SK-N-SH (cell line): ENCODE data around the gene ARHGAP31. TPM values are rescaled to one million over a fixed set of nuclear protein-coding genes. Genes with fewer than 3 reads are reported as not detected.

Experiments used
- CTCF ChIA-PET: fragments of 300-600, 350-600 bp; formaldehyde crosslinking; extraction: SDS; loops from one replicate; lab custom pipeline; 2021; lab: Yijun Ruan, JAX
- POLR2A ChIA-PET: fragments of 350-600 bp; sonication (Branson Sonifier 250); formaldehyde crosslinking; extraction: SDS; loops from one replicate; lab custom pipeline; 2020; ENCODE audit warnings: antibody characterized with exemption, inconsistent platforms; lab: Yijun Ruan, JAX
- DNase-seq: peaks from one replicate; pipeline ENCODE4 v3.0.0; 2012
- H2AFZ ChIP-seq: fragments of 200-600 bp; sonication (generic); 2 replicates; pipeline ENCODE4 v1.8.1; 2016; ENCODE audit warnings: antibody characterized with exemption, mild to moderate bottlenecking, low read depth
- H3F3A ChIP-seq: fragments of 200-600 bp; sonication (generic); replicated peaks from 2 replicates; pipeline ENCODE3; 2016; ENCODE audit warnings: antibody characterized with exemption, mild to moderate bottlenecking; ENCODE audit not compliant: insufficient read depth
- H3K27ac ChIP-seq, 2 experiments: fragments of 200-500 bp in 1 of 2; fragments of 200-600 bp in 1 of 2; sonication (Bioruptor generic) in 1 of 2; sonication (generic), shearing (Covaris generic) in 1 of 2; 2 replicates each; pipeline versions ENCODE4 v1.5.1 to v1.6.1; 2014 to 2016; ENCODE audit warnings: low read depth in 2 of 2, inconsistent platforms in 1 of 2, low read length in 1 of 2, mild to moderate bottlenecking in 1 of 2, mixed read lengths in 1 of 2
- H3K27me3 ChIP-seq: fragments of 200-600 bp; sonication (generic), shearing (Covaris generic); 2 replicates; pipeline ENCODE4 v1.6.1; 2016; ENCODE audit warnings: mixed run types; ENCODE audit not compliant: insufficient read depth
- H3K36me3 ChIP-seq, 2 experiments: fragments of 200-500 bp in 1 of 2; fragments of 200-600 bp in 1 of 2; sonication (Bioruptor generic) in 1 of 2; sonication (generic) in 1 of 2; replicated peaks in 1 of 2; 2 replicates each; pipeline versions ENCODE3 to v1.5.1; 2014 to 2016; ENCODE audit warnings: low read length in 1 of 2, mild to moderate bottlenecking in 1 of 2; ENCODE audit not compliant: insufficient read depth in 2 of 2, control insufficient read depth in 1 of 2
- H3K4me1 ChIP-seq, 2 experiments: fragments of 200-500 bp in 1 of 2; fragments of 200-600 bp in 1 of 2; sonication (Bioruptor generic) in 1 of 2; sonication (generic), shearing (Covaris generic) in 1 of 2; 2 replicates each; pipeline versions ENCODE4 v1.5.1 to v1.6.1; 2014 to 2016; ENCODE audit warnings: low read depth in 1 of 2, low read length in 1 of 2, mixed run types in 1 of 2; ENCODE audit not compliant: insufficient read depth in 2 of 2, control insufficient read depth in 1 of 2
- H3K4me2 ChIP-seq: fragments of 200-600 bp; sonication (generic), shearing (Covaris generic); 2 replicates; pipeline ENCODE4 v1.6.1; 2017; ENCODE audit warnings: mixed run types
- H3K4me3 ChIP-seq, 2 experiments: fragments of 200-500 bp in 1 of 2; fragments of 200-600 bp in 1 of 2; sonication (Bioruptor generic) in 1 of 2; sonication (generic), shearing (Covaris generic) in 1 of 2; 2 replicates each; pipeline versions ENCODE4 v1.5.1 to v1.8.1; 2014 to 2016; ENCODE audit warnings: low read depth in 2 of 2, inconsistent platforms in 1 of 2, low read length in 1 of 2, mild to moderate bottlenecking in 1 of 2, mixed read lengths in 1 of 2, moderate library complexity in 1 of 2
- H3K79me2 ChIP-seq: fragments of 200-600 bp; sonication (generic); 2 replicates; pipeline ENCODE4 v1.8.1; 2017; ENCODE audit warnings: mild to moderate bottlenecking; ENCODE audit not compliant: insufficient read depth
- H3K9ac ChIP-seq: fragments of 200-600 bp; sonication (generic); 2 replicates; pipeline ENCODE4 v1.6.1; 2017; ENCODE audit warnings: mixed run types
- H3K9me2 ChIP-seq: fragments of 200-600 bp; sonication (generic); 2 replicates; pipeline ENCODE4 v1.6.1; 2017; ENCODE audit warnings: mixed run types
- H3K9me3 ChIP-seq: fragments of 200-600 bp; sonication (generic); 2 replicates; pipeline ENCODE4 v1.6.1; 2017; ENCODE audit warnings: mixed run types, mild to moderate bottlenecking, moderate library complexity
- H4K20me1 ChIP-seq: fragments of 200-600 bp; sonication (generic); 2 replicates; pipeline ENCODE4 v1.6.1; 2017; ENCODE audit warnings: mild to moderate bottlenecking, mixed run types; ENCODE audit not compliant: insufficient read depth
- CTCF ChIP-seq: fragments of 200-600 bp; sonication (generic); IDR thresholded peaks from 2 replicates; pipeline ENCODE4 v1.6.1; 2017; ENCODE audit warnings: antibody characterized with exemption, mild to moderate bottlenecking, moderate library complexity
- EZH2phosphoT487 ChIP-seq: fragments of 200-600 bp; sonication (generic); IDR thresholded peaks from 2 replicates; pipeline ENCODE4 v1.6.1; 2017; ENCODE audit warnings: low read depth, mixed run types, mild to moderate bottlenecking, antibody characterized with exemption, moderate library complexity, borderline replicate concordance
- FOXJ3 ChIP-seq: sonication (generic); formaldehyde crosslinking; IDR thresholded peaks from 2 replicates; pipeline ENCODE4 v1.5.1; 2020; ENCODE audit warnings: mild to moderate bottlenecking, missing genetic modification reagents
- FOXM1 ChIP-seq: IDR thresholded peaks from 2 replicates; pipeline ENCODE4 v1.4.0; 2012; ENCODE audit warnings: low read depth, mild to moderate bottlenecking
- JUND ChIP-seq: IDR thresholded peaks from 2 replicates; pipeline ENCODE4 v1.4.0; 2012
- MEF2A ChIP-seq: IDR thresholded peaks from 2 replicates; pipeline ENCODE4 v1.4.0; 2012; ENCODE audit warnings: low read depth, borderline replicate concordance
- MXI1 ChIP-seq: IDR thresholded peaks from 2 replicates; pipeline ENCODE4 v1.6.1; 2012; ENCODE audit warnings: mild to moderate bottlenecking, low read depth, low read length, improper control_type of control experiment
- NFIC ChIP-seq: IDR thresholded peaks from 2 replicates; pipeline ENCODE4 v1.4.0; 2012; ENCODE audit warnings: borderline replicate concordance
- PBX3 ChIP-seq: IDR thresholded peaks from 2 replicates; pipeline ENCODE4; 2012
- POLR2AphosphoS5 ChIP-seq: IDR thresholded peaks from 2 replicates; pipeline ENCODE4 v1.6.1; 2012; ENCODE audit warnings: low read depth, low read length
- RFX5 ChIP-seq: IDR thresholded peaks from 2 replicates; pipeline ENCODE4 v1.6.1; 2012; ENCODE audit warnings: mild to moderate bottlenecking, improper control_type of control experiment, low read length
- RXRA ChIP-seq: IDR thresholded peaks from 2 replicates; pipeline ENCODE4 v1.4.0; 2012; ENCODE audit warnings: low read depth, mild to moderate bottlenecking, borderline replicate concordance
- SIN3A ChIP-seq: IDR thresholded peaks from 2 replicates; pipeline ENCODE4 v1.6.1; 2012; ENCODE audit warnings: low read depth, mild to moderate bottlenecking, low read length, moderate library complexity, borderline replicate concordance
- TEAD4 ChIP-seq: IDR thresholded peaks from 2 replicates; pipeline ENCODE4 v1.4.0; 2012; ENCODE audit warnings: mild to moderate bottlenecking, borderline replicate concordance; ENCODE audit not compliant: insufficient read depth
- YY1 ChIP-seq: IDR thresholded peaks from 2 replicates; pipeline ENCODE4 v1.4.0; 2012; ENCODE audit warnings: low read depth, mild to moderate bottlenecking
- ZBTB33 ChIP-seq: IDR thresholded peaks from 2 replicates; pipeline ENCODE4 v1.4.0; 2012; ENCODE audit warnings: low read depth, borderline replicate concordance
- WGBS: methylation state at CpG from one replicate; pipeline ENCODE4 v1.1.6; 2017; ENCODE audit warnings: low lambda C conversion rate; 5-methylcytosine and 5-hydroxymethylcytosine counted together
- polyA plus RNA-seq, 3 experiments: library from polyadenylated mRNA; depleted of rRNA; stranded (reverse); fragments of >200 nt; gene quantifications; 2 replicates each; pipeline ENCODE4 v1.2.3, GENCODE V29; 2012
- TF ChIP-seq, protein P1 (sequence below): IDR thresholded peaks from 2 replicates; pipeline ENCODE4 v1.4.0; 2012; ENCODE audit warnings: low read depth, borderline replicate concordance
- TF ChIP-seq, protein P2 (sequence below): fragments of 150-350 bp; IDR thresholded peaks from 2 replicates; pipeline ENCODE4 v1.6.1; 2017; ENCODE audit warnings: antibody characterized with exemption, low read length, low read depth, borderline replicate concordance

The ARHGAP31 gene
- polyA plus RNA-seq, 1 of the 3 experiments (the other 2 are of a cell fraction) = 4.4 TPM

DNA sequence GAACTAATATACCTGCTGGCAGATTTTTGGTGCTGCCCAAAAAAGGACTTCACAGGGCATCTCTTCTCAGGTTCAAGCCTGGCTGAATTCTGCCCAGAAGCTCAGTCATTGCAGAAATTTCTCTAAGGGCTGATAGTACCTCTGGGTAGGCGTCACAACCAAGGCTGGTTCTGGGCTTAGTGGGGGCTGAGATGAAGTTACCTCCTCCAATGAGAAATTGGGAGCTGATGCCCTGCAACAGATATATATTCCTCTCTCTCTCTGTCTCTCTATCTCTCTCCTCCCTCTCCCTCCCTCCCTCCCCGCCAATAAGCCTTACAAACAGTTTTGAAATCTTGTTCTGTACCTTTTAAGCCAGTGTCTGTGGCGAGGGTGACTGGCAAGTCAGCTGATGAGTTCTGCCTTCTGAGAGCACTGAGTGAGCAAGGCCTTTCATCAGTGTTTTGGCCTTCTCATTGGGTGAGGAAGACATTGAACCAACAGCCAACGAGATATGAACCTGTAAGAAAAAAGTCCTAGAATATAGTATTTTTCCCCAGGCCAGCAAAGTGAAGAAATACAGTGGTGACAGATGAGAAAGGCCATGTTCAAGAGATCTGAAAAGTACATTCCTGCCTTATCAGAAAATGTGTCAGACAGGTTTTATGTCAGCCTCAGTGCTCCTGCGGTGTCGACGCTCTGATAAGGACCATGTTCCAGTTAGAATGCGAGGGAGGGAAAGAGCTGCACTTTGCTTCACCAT, 123.8 kb downstream of the ARHGAP31 start:
- Histone ChIP-seq H3K27me3 (no peaks in the 10 kb centered on the region), H3K79me2 (no peaks in the 10 kb centered on the region), H3K4me2 (no peak overlapping the region), H3K9ac (no peak overlapping the region), H3K9me3 (no peaks in the 10 kb centered on the region), H3K9me2 (no peaks in the 10 kb centered on the region), H3K27ac (no peak overlapping the region; a peak in 1 of 4 replicates), H3F3A (peaks cover 3% of the 10 kb centered on the region), H2AFZ (no peak overlapping the region), H3K4me1 (no peaks in the 10 kb centered on the region; a peak in 1 of 4 replicates), H3K36me3 (peaks cover 3 to 35% of the 10 kb centered on the region in 2 experiments), H3K4me3 (no peak overlapping the region), H4K20me1 (no peaks in the 10 kb centered on the region)
- POLR2A ChIA-PET = no interaction called here
- WGBS = 94% methylated on average over 8 of the region's 8 CpGs
- no peak for TF ChIP-seq PBX3
- TF ChIP-seq YY1 = no peak
- TF ChIP-seq, protein P1, sequence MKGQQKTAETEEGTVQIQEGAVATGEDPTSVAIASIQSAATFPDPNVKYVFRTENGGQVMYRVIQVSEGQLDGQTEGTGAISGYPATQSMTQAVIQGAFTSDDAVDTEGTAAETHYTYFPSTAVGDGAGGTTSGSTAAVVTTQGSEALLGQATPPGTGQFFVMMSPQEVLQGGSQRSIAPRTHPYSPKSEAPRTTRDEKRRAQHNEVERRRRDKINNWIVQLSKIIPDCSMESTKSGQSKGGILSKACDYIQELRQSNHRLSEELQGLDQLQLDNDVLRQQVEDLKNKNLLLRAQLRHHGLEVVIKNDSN = no peak
- TF ChIP-seq NFIC = no peak
- TF ChIP-seq CTCF = no peak
- TF ChIP-seq TEAD4 = no peak
- TF ChIP-seq ZBTB33 = no peak
- no peak for TF ChIP-seq FOXM1
- no peak for TF ChIP-seq JUND
- TF ChIP-seq MXI1 = no peak
- no peak for TF ChIP-seq FOXJ3
- TF ChIP-seq RFX5 = no peak
- TF ChIP-seq RXRA = no peak
- no peak for TF ChIP-seq SIN3A
- TF ChIP-seq MEF2A = no peak
- TF ChIP-seq EZH2phosphoT487 = no peak
- TF ChIP-seq, protein P2, sequence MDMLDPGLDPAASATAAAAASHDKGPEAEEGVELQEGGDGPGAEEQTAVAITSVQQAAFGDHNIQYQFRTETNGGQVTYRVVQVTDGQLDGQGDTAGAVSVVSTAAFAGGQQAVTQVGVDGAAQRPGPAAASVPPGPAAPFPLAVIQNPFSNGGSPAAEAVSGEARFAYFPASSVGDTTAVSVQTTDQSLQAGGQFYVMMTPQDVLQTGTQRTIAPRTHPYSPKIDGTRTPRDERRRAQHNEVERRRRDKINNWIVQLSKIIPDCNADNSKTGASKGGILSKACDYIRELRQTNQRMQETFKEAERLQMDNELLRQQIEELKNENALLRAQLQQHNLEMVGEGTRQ = no peak
- TF ChIP-seq POLR2AphosphoS5 = no peak
- DNase-seq = no peak
- CTCF ChIA-PET = interaction anchor here (1.4 kb wide), 1 partner anchor 11 kb away, joined by 3 read pairs; no protein-coding TSS in a partner anchor
